A549 (cell line): ENCODE data around the gene BCAP31. TPM values are rescaled to one million over a fixed set of nuclear protein-coding genes. Genes with fewer than 3 reads are reported as not detected.

ENCODE experiments used
- ATAC-seq, 2 experiments: fragments of 200-7000 bp in 1 of 2; fragments of >200 bp in 1 of 2; cut with Nextera tagmentation in 1 of 2; cut with Tn5 transposase in 1 of 2; 3 replicates each; pipeline versions ENCODE4 v1.8.0 to v1.9.1; 2018 to 2020; ENCODE audit warnings: mild to moderate bottlenecking in 1 of 2, moderate library complexity in 1 of 2
- CTCF ChIA-PET: fragments of 300-600 bp; sonication (Branson Sonifier 250); formaldehyde crosslinking; extraction: SDS; loops from one replicate; lab custom pipeline; 2021; ENCODE audit warnings: antibody characterized with exemption, inconsistent platforms; lab: Yijun Ruan, JAX
- POLR2A ChIA-PET: fragments of 350-600 bp; formaldehyde crosslinking; extraction: SDS; loops from one replicate; lab custom pipeline; 2021; ENCODE audit warnings: antibody characterized with exemption, inconsistent platforms; lab: Yijun Ruan, JAX
- DNase-seq, 2 experiments: peaks; one replicate each; pipeline versions ENCODE4 v3.0.0 to v3.0.0-alpha.2; 2011 to 2016; ENCODE audit warnings: low read depth in 1 of 2, low spot score in 1 of 2
- FAIRE-seq: peaks from 2 replicates; lab custom pipeline; 2011; peaks lifted over from hg19 to GRCh38; lab: Jason Lieb, UNC
- H3K27ac ChIP-seq, 2 experiments: fragments of >200 bp; sonication (Bioruptor Twin); formaldehyde crosslinking; 3 replicates each; pipeline ENCODE4 v1.5.1; 2016 to 2017
- H3K4me1 ChIP-seq: fragments of >200 bp; sonication (Bioruptor Twin); formaldehyde crosslinking; 3 replicates; pipeline ENCODE4 v1.6.1; 2016
- H3K4me2 ChIP-seq: fragments of >200 bp; sonication (Bioruptor Twin); formaldehyde crosslinking; 3 replicates; pipeline ENCODE4 v1.6.1; 2016
- H3K4me3 ChIP-seq: fragments of >200 bp; sonication (Bioruptor Twin); formaldehyde crosslinking; 3 replicates; pipeline ENCODE4 v1.5.1; 2016
- H3K9me3 ChIP-seq: fragments of >200 bp; sonication (Bioruptor Twin); formaldehyde crosslinking; 3 replicates; pipeline ENCODE4 v1.6.1; 2016
- CHD2 ChIP-seq: fragments of 150-350 bp; IDR thresholded peaks from 2 replicates; pipeline ENCODE4 v1.6.1; 2014; ENCODE audit warnings: low read length; ENCODE audit not compliant: partially characterized antibody
- CTCF ChIP-seq: fragments of >200 bp; sonication (Bioruptor Twin); formaldehyde crosslinking; IDR thresholded peaks from 3 replicates; pipeline ENCODE4 v1.5.1; 2016
- E2F6 ChIP-seq: IDR thresholded peaks from 2 replicates; pipeline ENCODE4 v1.6.1; 2012; ENCODE audit warnings: low read depth, borderline replicate concordance
- EP300 ChIP-seq, 2 experiments: fragments of >200 bp; sonication (Bioruptor Twin); formaldehyde crosslinking; IDR thresholded peaks; 2 replicates in 1 of 2; 3 replicates in 1 of 2; pipeline ENCODE4 v1.6.1; 2016 to 2017
- ESRRA ChIP-seq: fragments of 150-350 bp; IDR thresholded peaks from 2 replicates; pipeline ENCODE4 v1.6.1; 2014; ENCODE audit warnings: mild to moderate bottlenecking, low read length, borderline replicate concordance
- FOSL2 ChIP-seq, 2 experiments: fragments of 450-650 bp in 1 of 2; fragments of >200 bp in 1 of 2; sonication (Bioruptor Twin) in 1 of 2; formaldehyde crosslinking; IDR thresholded peaks; 2 replicates each; pipeline versions ENCODE4 v1.5.0 to v1.6.1; 2016 to 2020; ENCODE audit warnings: mild to moderate bottlenecking in 1 of 2, moderate library complexity in 1 of 2
- FOXS1 ChIP-seq: fragments of 250-450 bp; sonication (Bioruptor Pico); IDR thresholded peaks from 2 replicates; pipeline ENCODE4 v1.5.0; 2020; ENCODE audit warnings: mild to moderate bottlenecking, moderate library complexity
- HES2 ChIP-seq: fragments of >200 bp; sonication (Bioruptor Twin); formaldehyde crosslinking; IDR thresholded peaks from 2 replicates; pipeline ENCODE4 v1.6.1; 2016
- HOXB13 ChIP-seq: fragments of 250-450 bp; sonication (Bioruptor Pico); IDR thresholded peaks from 2 replicates; pipeline ENCODE4 v1.5.0; 2020; ENCODE audit warnings: low read depth, mild to moderate bottlenecking, moderate library complexity
- HOXB5 ChIP-seq: fragments of 250-450 bp; sonication (Bioruptor Pico); IDR thresholded peaks from 2 replicates; pipeline ENCODE4 v1.5.0; 2020; ENCODE audit warnings: mild to moderate bottlenecking, moderate library complexity
- KDM5A ChIP-seq: fragments of 200-600 bp; sonication (generic); IDR thresholded peaks from 2 replicates; pipeline ENCODE4 v1.6.1; 2016; ENCODE audit warnings: antibody characterized with exemption, mild to moderate bottlenecking
- MAFK ChIP-seq: fragments of 450-650 bp; IDR thresholded peaks from 2 replicates; pipeline ENCODE4 v1.6.1; 2014; ENCODE audit not compliant: partially characterized antibody
- NR3C1 ChIP-seq: fragments of >200 bp; sonication (Bioruptor Twin); formaldehyde crosslinking; IDR thresholded peaks from 3 replicates; pipeline ENCODE4 v1.6.1; 2017
- PHF8 ChIP-seq: fragments of 200-600 bp; sonication (generic); IDR thresholded peaks from 2 replicates; pipeline ENCODE4 v1.6.1; 2016; ENCODE audit warnings: low read depth, mild to moderate bottlenecking, antibody characterized with exemption, moderate library complexity, borderline replicate concordance
- POLR2AphosphoS2 ChIP-seq: conservative IDR thresholded peaks from 2 replicates; pipeline ENCODE4 v1.6.1; 2012; ENCODE audit warnings: low read length, improper control_type of control experiment, inconsistent platforms
- REST ChIP-seq: fragments of 200-600 bp; sonication (generic); IDR thresholded peaks from 2 replicates; pipeline ENCODE4 v1.6.1; 2016; ENCODE audit warnings: antibody characterized with exemption, mild to moderate bottlenecking, moderate library complexity
- RFX5 ChIP-seq: fragments of 450-650 bp; IDR thresholded peaks from 2 replicates; pipeline ENCODE4 v1.7.1; 2014; ENCODE audit warnings: antibody characterized with exemption, mild to moderate bottlenecking, moderate library complexity
- SMC3 ChIP-seq: fragments of >200 bp; sonication (Bioruptor Twin); formaldehyde crosslinking; IDR thresholded peaks from 3 replicates; pipeline ENCODE4 v1.6.1; 2018; ENCODE audit warnings: inconsistent platforms
- ZSCAN20 ChIP-seq: fragments of 250-450 bp; sonication (Bioruptor Pico); IDR thresholded peaks from 2 replicates; pipeline ENCODE4 v1.8.0; 2022; ENCODE audit warnings: mild to moderate bottlenecking, moderate library complexity
- WGBS: methylation state at CpG from one replicate; pipeline ENCODE4 v1.1.6; 2017; ENCODE audit errors: missing lambda C conversion rate; 5-methylcytosine and 5-hydroxymethylcytosine counted together
- polyA plus RNA-seq, 4 experiments: library from polyadenylated mRNA; depleted of rRNA in 3 of 4; stranded (reverse); fragments of >200 nt; fragmentation: RNase III in 1 of 4; extraction: RNeasy Plus Mini Kit Qiagen cat#74134 plus additional on column Dnase treatment in 1 of 4; gene quantifications; 2 replicates in 3 of 4; 3 replicates in 1 of 4; pipeline ENCODE4 v1.2.3, GENCODE V29; 2011 to 2017

BCAP31 gene
- polyA plus RNA-seq, 2 of the 4 experiments (the other 2 are of a cell fraction) = 217 to 349 TPM

GRCh38 chrX:153762626-153763173 is 38.5 kb upstream of the BCAP31 start:
- no peak for TF ChIP-seq KDM5A
- TF ChIP-seq ZSCAN20 (CRISPR knock-in tag) = no peak
- TF ChIP-seq CHD2 = no peak
- TF ChIP-seq ESRRA = no peak
- TF ChIP-seq HOXB13 = no peak
- TF ChIP-seq NR3C1 = no peak
- Histone ChIP-seq H3K4me2 (no peak overlapping the region), H3K27ac (no peak overlapping the region), H3K9me3 (no peaks in the 10 kb centered on the region), H3K4me3 (no peak overlapping the region), H3K4me1 (peaks cover 16% of the 10 kb centered on the region; the same call in 2 of the 3 replicates)
- CTCF ChIA-PET = interaction anchor here (0.6 to 4.9 kb wide), 26 partner anchors 8 to 821 kb away, joined by 3 to 46 read pairs (median 5); partner anchors contain the start of genes RENBP and SRPK3
- DNase-seq (no peak), FAIRE-seq (no peak), ATAC-seq (no peak)
- 69% methylated on average over 13 of the region's 14 CpGs for WGBS
- POLR2A ChIA-PET = no interaction called here

GRCh38 chrX:153761863-153762262 is 37.7 kb upstream of the BCAP31 start:
- peaks cover 16% of the 10 kb centered on the region; the same call in 2 of the 3 replicates for H3K4me1 ChIP-seq
- no peak for FAIRE-seq
- CTCF ChIA-PET = interaction anchor here (1.6 to 4.9 kb wide), 3 partner anchors 18 to 190 kb away, joined by 5 to 46 read pairs (median 27); partner anchors contain the start of genes IDH3G, SRPK3 and SSR4

More at GRCh38 chrX:153761863-153762262, 37.7 kb upstream of the BCAP31 start:
- 65% methylated on average over 15 of the region's 15 CpGs for WGBS
- POLR2A ChIA-PET = no interaction called here
- Histone ChIP-seq H3K4me3 (no peak overlapping the region), H3K27ac (no peak overlapping the region), H3K9me3 (no peaks in the 10 kb centered on the region), H3K4me2 (no peak overlapping the region)
- ATAC-seq = no peak
- TF ChIP-seq EP300 (IDR thresholded peaks at IDR 0.05) (no peak), RFX5 (no peak), REST (no peak), SMC3 (no peak), MAFK (no peak), CTCF (no peak), FOSL2 (IDR thresholded peaks at IDR 0.05) (no peak), FOSL2 (CRISPR knock-in tag; IDR thresholded peaks at IDR 0.05) (no peak), KDM5A (no peak), FOXS1 (CRISPR knock-in tag) (no peak), PHF8 (no peak), HES2 (no peak), E2F6 (no peak), POLR2AphosphoS2 (no peak), HOXB5 (no peak)
- no peak for DNase-seq
